Neural crest cell (in vitro differentiated cells): ENCODE measurements around the gene CDH24. TPM values are rescaled to one million over a fixed set of nuclear protein-coding genes. Genes with fewer than 3 reads are reported as not detected.

ENCODE experiments used
- DNase-seq: peaks from one replicate; pipeline ENCODE4 v3.0.0; 2021; ENCODE audit warnings: low read depth, mixed read lengths, low spot score
- H3K27ac Mint-ChIP-seq: one replicate; pipeline ENCODE4 v1.8.0; 2021; ENCODE audit warnings: mild to moderate bottlenecking, mixed read lengths; ENCODE audit not compliant: unreplicated experiment
- H3K27me3 Mint-ChIP-seq: 2 replicates; pipeline ENCODE4 v1.8.0; 2021; ENCODE audit warnings: low read depth, mild to moderate bottlenecking, mixed read lengths
- H3K36me3 Mint-ChIP-seq: 2 replicates; pipeline ENCODE4 v1.8.0; 2021; ENCODE audit warnings: low read depth, mild to moderate bottlenecking, mixed read lengths
- H3K4me1 Mint-ChIP-seq: 2 replicates; pipeline ENCODE4 v1.8.0; 2021; ENCODE audit warnings: mixed read lengths
- H3K4me3 Mint-ChIP-seq: one replicate; pipeline ENCODE4 v1.8.0; 2021; ENCODE audit warnings: mild to moderate bottlenecking, mixed read lengths
- H3K9me3 Mint-ChIP-seq: 2 replicates; pipeline ENCODE4 v1.8.0; 2021; ENCODE audit warnings: mixed read lengths
- CTCF ChIP-seq: fragments of 200-600 bp; sonication (generic); conservative IDR thresholded peaks from 2 replicates; pipeline ENCODE4 v1.5.0; 2021; ENCODE audit warnings: antibody characterized with exemption, mild to moderate bottlenecking
- total RNA-seq: library from RNA; stranded (reverse); gene quantifications from 2 replicates; pipeline ENCODE4 v1.2.1, GENCODE V29; 2021

The CDH24 gene
- total RNA-seq, 1 donor from 2014 or later = 37.2 TPM

- H3K4me1 Mint-ChIP-seq = peaks cover 52% of the 10 kb centered on the region
- DNase-seq = no peak
Measured at GRCh38 chr14:23024612-23025075, 32.7 kb downstream of the CDH24 start.

GRCh38 chr14:23023795-23024152 lies 33.5 kb downstream of the CDH24 start:
- no peak for TF ChIP-seq CTCF
- no peak for DNase-seq
- Mint-ChIP-seq H3K4me1 (peaks cover 48% of the 10 kb centered on the region), H3K27me3 (no peaks in the 10 kb centered on the region), H3K36me3 (peaks cover 8% of the 10 kb centered on the region), H3K4me3 (no peak overlapping the region), H3K27ac (peak overlapping the region; percentile 7), H3K9me3 (no peaks in the 10 kb centered on the region)

More at GRCh38 chr14:23024612-23025075, 32.7 kb downstream of the CDH24 start:
- Mint-ChIP-seq H3K9me3 (no peaks in the 10 kb centered on the region), H3K27ac (peak overlapping the region; percentile 57), H3K36me3 (peaks cover 12% of the 10 kb centered on the region), H3K4me3 (peak overlapping the region; percentile 9), H3K27me3 (no peaks in the 10 kb centered on the region)
- TF ChIP-seq CTCF = no peak

GRCh38 chr14:23023022-23023794 lies 34.1 kb downstream of the CDH24 start:
- Mint-ChIP-seq H3K27me3 (no peaks in the 10 kb centered on the region), H3K27ac (peak overlapping the region; percentile 7), H3K36me3 (peaks cover 8% of the 10 kb centered on the region), H3K9me3 (no peaks in the 10 kb centered on the region), H3K4me1 (peaks cover 48% of the 10 kb centered on the region), H3K4me3 (no peak overlapping the region)
- TF ChIP-seq CTCF = no peak
- DNase-seq = no peak

GRCh38 chr14:23021889-23022442 lies 35.4 kb downstream of the CDH24 start:
- H3K27ac Mint-ChIP-seq = no peak overlapping the region

GRCh38 chr14:23021434-23021833 lies 35.9 kb downstream of the CDH24 start:
- TF ChIP-seq CTCF = no peak
- no peaks in the 10 kb centered on the region for H3K9me3 Mint-ChIP-seq
- H3K27ac Mint-ChIP-seq = peak overlapping the region; percentile 1
- DNase-seq = no peak
- peaks cover 44% of the 10 kb centered on the region for H3K4me1 Mint-ChIP-seq
- no peak overlapping the region for H3K4me3 Mint-ChIP-seq
- H3K36me3 Mint-ChIP-seq = peaks cover 6% of the 10 kb centered on the region
- no peaks in the 10 kb centered on the region for H3K27me3 Mint-ChIP-seq

More at GRCh38 chr14:23021889-23022442, 35.4 kb downstream of the CDH24 start:
- no peaks in the 10 kb centered on the region for H3K27me3 Mint-ChIP-seq
- H3K4me3 Mint-ChIP-seq = no peak overlapping the region
- peaks cover 44% of the 10 kb centered on the region for H3K4me1 Mint-ChIP-seq
- H3K9me3 Mint-ChIP-seq = no peaks in the 10 kb centered on the region
- DNase-seq = no peak
- no peak for TF ChIP-seq CTCF
- peaks cover 6% of the 10 kb centered on the region for H3K36me3 Mint-ChIP-seq
